HFF-Myc (cell line): ENCODE results near the gene ACE.
"Not testable (repeated sequence)": the region's sequence is repeated elsewhere in the genome, so short reads cannot be mapped to it uniquely, and the experiment has no call there.

Experiments
- DNase-seq: peaks from one replicate; pipeline ENCODE4 v3.0.0-alpha.2; 2011; ENCODE audit warnings: low read depth; ENCODE audit errors: extremely low read depth
- H3K4me3 ChIP-seq: replicated peaks from 2 replicates; pipeline ENCODE4 v1.5.1; 2011; ENCODE audit warnings: low read depth, mild to moderate bottlenecking, control low read depth, low read length
- TF ChIP-seq, protein P1 (sequence below): IDR thresholded peaks from 2 replicates; pipeline ENCODE4 v1.5.1; 2012; ENCODE audit warnings: mild to moderate bottlenecking, low read depth, low read length, control low read depth; ENCODE audit errors: missing control alignments

ACE gene

DNA sequence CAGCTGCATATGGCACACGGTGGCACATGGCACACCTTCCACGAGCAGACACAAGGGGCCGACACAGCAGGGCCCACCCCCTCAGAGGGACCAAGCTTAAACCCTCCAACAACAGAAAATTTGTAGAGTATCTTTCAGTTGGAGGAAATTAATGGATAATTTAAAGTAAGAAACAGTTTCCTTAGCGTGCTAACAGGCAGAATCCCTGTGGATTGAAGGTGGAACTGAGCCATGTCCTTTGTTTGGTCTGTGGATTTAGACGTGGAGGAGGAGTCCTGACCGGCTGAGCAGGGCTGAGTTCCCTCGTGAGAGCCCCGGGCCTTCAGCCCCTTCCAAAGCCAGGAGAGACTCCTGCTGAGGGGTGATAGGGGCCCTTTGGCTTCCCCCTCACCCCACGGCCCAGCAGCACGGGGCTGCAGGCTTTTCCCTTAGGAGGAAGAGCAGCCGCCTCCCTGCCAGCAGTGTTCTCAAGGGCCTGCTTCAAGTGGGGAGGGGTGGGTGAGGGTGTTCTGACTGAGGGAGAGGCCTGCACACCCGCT lies 29.3 kb upstream of the ACE start:
- DNase-seq, result no peak
- no peak overlapping the region for H3K4me3 ChIP-seq
- TF ChIP-seq, protein P1, sequence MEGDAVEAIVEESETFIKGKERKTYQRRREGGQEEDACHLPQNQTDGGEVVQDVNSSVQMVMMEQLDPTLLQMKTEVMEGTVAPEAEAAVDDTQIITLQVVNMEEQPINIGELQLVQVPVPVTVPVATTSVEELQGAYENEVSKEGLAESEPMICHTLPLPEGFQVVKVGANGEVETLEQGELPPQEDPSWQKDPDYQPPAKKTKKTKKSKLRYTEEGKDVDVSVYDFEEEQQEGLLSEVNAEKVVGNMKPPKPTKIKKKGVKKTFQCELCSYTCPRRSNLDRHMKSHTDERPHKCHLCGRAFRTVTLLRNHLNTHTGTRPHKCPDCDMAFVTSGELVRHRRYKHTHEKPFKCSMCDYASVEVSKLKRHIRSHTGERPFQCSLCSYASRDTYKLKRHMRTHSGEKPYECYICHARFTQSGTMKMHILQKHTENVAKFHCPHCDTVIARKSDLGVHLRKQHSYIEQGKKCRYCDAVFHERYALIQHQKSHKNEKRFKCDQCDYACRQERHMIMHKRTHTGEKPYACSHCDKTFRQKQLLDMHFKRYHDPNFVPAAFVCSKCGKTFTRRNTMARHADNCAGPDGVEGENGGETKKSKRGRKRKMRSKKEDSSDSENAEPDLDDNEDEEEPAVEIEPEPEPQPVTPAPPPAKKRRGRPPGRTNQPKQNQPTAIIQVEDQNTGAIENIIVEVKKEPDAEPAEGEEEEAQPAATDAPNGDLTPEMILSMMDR, result no peak

DNA sequence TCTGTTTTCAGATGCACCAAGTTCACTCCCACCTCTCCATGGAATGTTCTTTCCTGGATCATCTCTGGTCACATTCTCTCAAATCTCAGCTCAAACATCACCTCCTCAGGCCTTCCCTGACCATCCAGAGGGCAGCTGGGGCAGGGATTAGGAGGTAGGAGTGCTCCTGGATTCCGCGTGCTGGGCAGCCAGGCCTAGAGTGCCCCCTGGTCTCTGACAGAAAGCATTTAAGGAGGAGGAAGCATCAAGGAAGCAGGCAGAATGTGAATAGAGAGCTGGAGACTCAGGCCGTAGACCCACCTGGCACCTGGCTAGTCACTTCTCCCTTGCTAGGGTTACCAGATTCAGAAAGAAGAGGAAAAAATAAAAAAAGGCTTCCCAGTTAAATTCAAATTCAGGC lies 28.2 kb upstream of the ACE start:
- TF ChIP-seq, protein P1, result no peak
- no peak overlapping the region for H3K4me3 ChIP-seq
- no peak for DNase-seq

DNA sequence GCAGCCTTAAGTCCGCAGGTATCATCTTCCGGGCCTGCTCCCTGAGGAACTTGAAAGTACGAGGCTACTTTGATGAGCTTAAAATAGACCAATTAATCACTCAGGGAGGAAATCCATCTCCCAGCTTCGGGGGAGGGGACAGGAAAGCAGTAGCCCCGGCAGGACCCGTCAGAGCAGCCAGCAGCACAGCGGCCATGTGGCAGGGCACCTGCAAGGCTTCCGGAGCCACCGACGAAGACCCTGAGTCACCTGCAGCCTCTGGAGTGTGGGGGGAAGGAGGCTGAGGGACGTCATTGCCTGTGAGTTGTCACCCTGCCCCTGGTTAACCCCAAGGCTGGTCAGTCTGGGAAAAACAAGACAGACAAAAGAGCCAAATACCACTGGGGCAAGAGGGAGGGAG lies 26.3 kb upstream of the ACE start:
- no peak for DNase-seq
- TF ChIP-seq, protein P1, result no peak
- H3K4me3 ChIP-seq, result no peak overlapping the region

DNA sequence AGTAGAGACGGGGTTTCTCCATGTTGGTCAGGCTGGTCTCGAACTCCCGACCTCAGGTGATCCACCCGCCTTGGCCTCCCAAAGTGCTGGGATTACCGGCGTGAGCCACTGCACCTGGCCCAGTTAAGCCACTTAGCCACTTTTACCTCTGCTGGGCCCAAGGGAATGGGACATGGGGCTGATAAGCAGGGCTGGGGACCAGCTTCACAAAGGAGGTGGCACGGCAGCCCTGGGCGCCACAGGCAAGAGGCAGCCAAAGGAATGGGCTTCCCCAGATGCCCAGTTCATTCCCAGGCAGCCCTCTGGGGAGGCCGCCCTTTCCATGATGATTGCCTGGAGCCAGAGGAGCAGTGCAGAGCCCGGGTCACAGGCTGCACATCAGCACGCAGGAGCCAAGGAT lies 25.7 kb upstream of the ACE start:
- no peak for DNase-seq
- no peak overlapping the region for H3K4me3 ChIP-seq
- TF ChIP-seq, protein P1, result no peak

DNA sequence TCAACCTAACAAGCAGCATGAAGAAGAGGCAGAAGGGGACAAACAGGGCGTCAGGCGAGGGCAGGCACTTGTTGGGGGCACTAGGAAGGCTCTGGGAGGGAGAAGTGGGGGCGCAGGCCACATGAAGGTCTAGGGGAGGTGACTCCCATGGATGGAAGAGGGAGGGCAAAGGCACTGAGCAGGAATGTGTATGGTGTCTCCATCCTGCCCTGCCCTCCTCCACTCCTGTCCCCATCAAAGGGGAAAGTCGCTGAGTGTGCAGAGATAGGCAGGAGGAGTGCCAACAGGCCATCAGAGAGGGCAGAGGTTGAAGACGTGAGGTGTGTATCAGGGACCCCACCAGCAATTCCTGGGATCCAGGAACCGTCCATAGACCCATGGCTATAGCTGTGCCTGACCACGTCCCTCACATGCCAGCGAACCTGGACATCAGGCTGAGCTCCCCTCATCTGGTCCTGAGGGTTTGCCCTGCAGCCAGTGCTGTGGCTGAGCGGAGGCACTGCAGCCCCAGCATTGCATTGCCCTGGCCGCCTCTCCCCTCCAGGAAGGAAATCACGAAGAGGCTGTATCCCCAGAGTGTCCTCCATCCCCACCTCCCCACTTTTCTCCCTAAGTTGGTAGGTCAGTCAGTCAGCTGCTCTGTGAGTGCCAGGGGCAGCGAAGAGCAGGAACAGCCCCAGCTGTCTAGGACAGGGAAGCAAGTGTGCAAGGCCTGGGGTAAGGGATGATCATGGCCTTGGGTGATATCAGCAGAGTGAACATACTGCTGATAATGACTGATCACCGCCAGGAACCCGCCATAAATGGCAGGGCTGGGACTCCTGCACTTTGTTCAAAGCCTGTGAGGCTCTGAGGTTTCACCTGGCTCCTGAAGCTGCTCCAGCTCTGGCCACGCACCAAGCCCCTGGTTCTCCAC lies 24.6 kb upstream of the ACE start:
- H3K4me3 ChIP-seq, result no peak overlapping the region
- TF ChIP-seq, protein P1, result no peak
- DNase-seq, result no peak

DNA sequence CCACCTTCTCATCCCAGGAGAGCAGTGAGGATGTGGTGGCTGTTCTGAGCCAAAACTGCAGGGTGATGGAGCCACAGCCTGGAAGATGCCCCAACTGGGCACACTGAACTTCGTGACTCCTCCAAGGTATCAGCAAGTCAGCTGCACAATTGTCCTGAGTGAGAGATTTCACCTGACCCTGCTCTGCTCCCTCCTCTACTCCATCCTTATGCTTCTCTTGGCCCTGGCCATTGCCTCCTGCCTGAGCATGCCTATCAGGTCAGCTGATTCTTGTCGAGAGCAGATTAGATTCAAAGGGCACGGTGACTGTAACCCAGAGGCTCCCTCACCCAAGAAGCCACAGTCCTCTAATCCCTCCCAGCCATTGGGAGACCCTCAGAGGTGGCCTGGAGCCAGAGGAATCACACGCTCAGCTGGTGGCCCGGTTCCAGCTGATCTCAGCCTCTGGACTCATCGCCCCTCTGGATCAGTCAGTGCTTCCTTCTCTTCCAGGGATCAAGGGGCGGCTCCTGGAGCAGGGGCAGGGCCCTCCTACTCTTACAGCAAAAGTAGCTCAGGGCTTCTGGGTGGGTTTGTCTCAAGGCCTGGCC lies 23.8 kb upstream of the ACE start:
- no peak overlapping the region for H3K4me3 ChIP-seq
- TF ChIP-seq, protein P1, result no peak
- DNase-seq, result no peak

DNA sequence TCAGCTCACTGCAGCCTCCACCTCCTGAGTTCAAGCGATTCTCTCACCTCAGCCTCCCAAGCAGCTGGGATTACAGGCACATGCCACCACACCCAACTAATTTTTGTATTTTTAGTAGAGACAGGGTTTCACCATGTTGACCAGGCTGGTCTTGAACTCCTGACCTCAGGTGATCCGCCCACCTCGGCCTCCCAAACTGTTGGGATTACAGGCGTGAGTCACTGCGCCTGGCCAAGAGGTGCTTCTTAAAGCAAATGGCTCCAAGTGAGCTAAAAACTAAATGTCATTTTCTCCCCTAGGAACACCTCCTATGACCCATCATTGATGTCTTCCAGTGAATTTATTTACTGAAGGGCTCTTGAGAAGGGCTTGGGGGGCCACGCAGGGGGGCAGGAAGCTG lies 22.5 kb upstream of the ACE start:
- DNase-seq, H3K4me3 ChIP-seq: not testable (repeated sequence)
